HG02571 (cell line): ENCODE measurements around the gene NUDT3.
"Not testable (repeated sequence)": the region's sequence is repeated elsewhere in the genome, so short reads cannot be mapped to it uniquely, and the experiment has no call there.

Source experiments
- ATAC-seq: cut with Tn5 transposase; IDR thresholded peaks from one replicate; pipeline ENCODE4 v1.9.1; 2021; ENCODE audit warnings: mild to moderate bottlenecking, moderate library complexity; ENCODE audit not compliant: unreplicated experiment

The NUDT3 gene

DNA sequence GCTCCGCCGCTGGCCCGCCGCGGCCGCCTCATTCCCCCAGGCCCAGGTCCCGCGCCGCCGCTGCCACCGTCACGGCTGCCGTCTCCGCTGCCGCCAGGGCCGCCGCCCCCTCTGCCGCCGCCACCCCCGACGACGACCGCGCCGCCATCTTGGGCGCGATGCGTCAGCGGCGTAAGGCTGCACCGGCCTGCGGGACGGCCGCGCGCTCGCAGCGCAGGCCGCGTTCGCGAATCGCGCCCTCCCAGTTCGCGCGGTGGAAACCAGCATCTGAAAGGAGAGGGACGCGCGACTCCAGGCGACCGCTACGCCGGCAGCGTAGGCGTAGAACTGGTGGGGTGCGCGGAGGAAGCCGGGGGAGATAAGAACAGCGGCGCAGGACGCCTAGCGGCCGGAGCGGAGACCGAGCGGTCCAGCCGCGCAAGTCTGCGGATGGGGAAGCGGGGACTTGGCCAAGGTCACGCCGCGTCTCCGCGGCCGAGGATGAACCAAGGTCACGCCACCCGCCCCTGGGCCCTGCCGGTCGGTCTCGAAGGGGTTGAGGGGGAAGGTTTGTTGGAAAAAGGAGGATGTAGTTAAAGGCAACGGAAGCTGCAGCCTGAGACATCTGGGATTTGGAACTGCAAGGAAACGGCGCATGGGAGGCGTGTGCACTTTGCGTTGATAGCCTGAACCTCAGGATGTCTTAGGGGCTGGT is at the start of gene NUDT3:
TSS of gene NUDT3 (minus strand) at position 173 of the 694 bp plus-strand sequence. CDS start 307 bp downstream, outside the sequence.
- peak; percentile 78 for ATAC-seq

DNA sequence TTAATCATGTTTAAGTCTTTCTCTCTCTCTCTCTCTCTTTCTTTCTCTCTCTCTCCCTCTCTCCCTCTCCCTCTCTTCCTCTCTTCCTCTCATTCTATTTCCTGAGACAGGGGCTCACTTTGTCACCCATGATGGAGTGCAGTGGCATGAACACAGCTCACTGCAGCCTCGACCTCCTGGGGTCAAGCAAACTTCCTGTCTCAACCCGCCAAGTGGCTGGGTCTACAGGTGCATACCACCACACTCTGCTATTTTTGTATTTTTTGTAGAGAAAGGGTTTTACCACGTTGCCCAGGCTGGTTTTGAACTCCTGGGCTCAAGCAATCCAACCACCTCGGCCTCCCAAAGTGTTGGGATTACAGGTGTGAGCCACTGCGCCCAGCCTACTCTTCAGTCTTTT is 49.1 kb upstream of the NUDT3 start:
- no peak for ATAC-seq

- ATAC-seq = no peak
These were observed 47.0 kb upstream of the NUDT3 start for GRCh38 chr6:34439442-34439841.

DNA sequence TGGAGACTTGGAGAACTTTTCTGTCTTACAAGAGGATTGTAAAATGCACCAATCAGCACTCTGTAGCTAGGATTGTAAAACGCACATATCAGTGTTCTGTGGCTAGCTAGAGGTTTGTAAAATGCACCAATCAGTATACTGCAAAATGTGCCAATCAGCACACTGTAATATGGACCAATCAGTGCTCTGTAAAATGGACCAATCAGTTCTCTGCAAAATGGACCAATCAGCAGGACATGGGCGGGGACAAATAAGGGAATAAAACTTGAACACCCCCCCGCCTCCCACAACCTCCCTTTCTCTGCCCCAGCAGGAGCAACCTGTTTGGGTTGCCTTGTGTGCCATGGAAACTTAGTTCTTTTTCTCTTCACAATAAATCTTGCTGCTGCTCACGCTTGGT is 46.2 kb upstream of the NUDT3 start:
- no peak for ATAC-seq

- no peak for ATAC-seq
These were observed 45.1 kb upstream of the NUDT3 start for GRCh38 chr6:34437644-34437970.

DNA sequence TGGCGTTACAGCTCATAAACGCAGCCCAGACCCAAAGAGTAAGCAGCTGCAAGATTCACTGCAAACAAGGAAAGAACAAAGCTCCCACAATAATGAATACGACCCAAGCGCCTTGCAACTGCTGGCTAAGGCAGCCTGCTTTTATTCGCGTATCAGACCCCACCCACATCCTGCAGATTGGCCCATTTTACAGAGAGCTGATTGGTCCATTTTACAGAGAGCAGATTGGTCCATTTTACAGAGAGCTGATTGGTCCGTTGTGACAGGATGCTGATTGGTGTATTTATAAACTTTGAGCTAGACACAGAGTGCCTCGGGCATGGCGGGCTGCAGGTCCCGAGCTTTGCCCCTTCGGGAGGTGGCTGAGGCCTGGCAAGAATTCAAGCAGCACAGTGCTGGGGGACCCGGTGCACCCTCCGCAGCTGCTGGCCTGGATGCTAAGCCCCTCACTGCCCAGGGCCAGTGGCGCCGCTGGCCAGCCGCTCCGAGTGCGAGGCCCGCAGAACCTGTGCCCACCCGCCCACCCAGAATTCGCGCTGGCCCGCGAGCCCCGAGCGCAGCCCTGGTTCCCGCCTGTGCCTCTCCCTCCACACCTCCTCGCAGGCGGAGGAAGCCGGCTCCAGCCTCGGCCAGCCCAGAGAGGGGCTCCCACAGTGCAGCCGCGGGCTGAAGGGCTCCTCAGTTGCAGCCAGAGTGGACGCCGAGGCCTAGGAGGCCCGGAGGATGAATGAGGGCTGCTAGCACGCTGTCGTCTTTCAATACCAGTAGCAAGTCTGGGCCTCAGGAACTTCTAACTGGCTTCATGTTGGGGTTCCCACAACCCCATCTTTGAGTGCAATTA is 44.6 kb upstream of the NUDT3 start:
- ATAC-seq = no peak

DNA sequence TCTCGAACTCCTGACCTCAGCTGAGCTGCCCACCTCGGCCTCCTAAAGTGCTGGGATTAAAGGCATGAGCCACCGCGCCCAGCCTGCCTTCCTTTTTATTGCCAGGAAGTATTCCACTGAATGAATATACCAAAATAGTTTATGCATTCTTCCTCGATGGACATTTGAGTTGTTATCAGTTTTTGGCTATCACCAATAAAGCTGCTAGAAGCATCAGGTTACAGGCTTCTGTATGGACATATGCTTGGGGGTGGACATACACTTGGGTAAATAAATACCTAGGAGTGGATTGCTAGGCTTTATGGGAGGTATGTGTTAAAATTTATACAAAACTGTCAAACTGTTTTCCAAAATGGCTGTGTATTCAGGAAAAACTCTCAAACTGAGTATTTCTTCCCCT is 43.4 kb upstream of the NUDT3 start:
- no peak for ATAC-seq

- peak; percentile 84 for ATAC-seq
These were observed 33.3 kb upstream of the NUDT3 start, which contains the start of gene RPS10 for GRCh38 chr6:34425498-34426410. RPS10 (minus strand) TSS chr6:34426069; CDS start chr6:34425221, 848 bp downstream.

DNA sequence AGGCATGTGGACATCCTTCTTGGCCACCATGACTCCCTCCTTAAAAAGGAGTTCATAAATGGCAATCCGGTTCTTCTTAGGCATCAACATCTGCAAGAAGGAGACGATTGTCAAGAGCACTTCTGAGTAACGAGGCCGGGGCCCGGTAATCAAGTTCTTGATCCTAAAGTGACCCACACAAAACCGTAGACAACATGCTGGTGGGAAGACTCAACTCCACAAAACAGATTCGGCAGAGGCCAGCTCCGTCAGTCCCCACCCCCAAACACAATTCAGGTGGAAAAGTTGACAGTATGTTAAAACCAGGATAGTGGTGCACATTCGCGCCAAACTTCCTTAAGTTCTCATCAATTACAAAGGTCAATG is 32.6 kb upstream of the NUDT3 start:
- ATAC-seq = no peak

DNA sequence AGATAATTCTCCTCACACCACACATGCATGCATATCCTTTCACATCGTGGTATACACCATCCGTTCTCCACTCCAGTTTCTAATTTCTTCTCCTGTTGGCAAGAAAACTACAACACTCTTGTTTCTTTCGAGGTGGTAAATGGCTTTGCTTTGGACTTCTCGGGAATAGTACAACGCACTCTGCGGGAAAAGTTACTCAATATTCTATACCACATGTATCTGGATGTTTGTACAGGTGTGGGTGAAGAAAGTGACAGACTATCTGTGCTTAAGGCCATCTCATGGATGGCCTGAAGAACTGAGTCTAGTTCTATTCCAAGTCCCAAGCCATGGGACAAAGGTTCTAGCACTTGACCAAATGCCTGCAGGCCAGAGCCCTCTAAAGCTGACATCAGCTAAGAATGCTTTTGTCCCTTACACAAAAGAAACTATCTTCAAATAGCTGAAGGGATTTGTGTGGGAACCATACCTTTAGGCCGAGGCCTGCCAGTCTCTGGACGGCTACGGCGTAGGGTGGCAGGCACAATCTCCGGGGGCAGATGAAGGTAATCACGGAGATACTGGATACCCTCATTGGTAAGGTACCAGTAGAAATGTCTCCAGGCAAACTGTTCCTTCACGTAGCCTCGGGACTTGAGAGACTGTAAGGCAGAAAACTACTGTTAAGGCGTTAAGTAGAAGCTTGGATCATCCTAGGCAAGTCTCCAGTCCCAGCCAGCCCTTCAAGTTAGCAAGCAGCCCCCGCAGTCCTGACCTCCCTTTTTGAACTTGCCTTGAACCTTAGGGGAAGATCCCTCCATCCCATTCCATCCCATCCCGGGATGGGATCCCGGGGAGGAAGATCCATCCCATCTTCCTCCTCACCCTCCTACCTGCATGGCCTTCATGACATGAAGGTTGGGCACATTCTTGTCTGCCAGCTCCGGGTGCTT is 32.0 kb upstream of the NUDT3 start:
- ATAC-seq = no peak

- ATAC-seq = no peak
These were observed 30.8 kb upstream of the NUDT3 start for GRCh38 chr6:34423254-34423653.

- ATAC-seq = no peak
These were observed 25.9 kb upstream of the NUDT3 start for GRCh38 chr6:34418367-34418766.

DNA sequence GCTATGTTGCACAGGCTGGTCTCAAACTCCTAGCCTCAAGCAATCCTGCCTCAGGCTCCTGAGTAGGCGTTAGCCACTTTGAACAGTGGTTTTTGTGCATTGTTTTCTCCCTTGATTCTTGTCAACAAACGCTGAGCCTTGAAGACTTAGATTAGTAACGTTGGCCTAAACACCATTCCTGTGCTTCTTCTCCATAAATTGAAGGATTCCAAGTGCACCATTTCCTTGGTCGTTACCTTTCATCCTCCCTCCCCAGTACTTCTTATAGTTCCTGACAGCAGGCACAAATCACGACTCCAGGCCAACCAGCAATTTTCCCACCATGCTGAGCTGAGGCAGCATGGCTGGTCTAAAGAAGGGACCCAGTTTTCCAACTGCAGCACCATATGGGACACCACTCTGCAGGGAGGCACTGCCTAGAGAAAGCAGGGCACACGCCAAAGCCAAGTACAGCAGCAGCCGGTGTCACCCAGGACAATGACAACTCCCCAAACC is 24.5 kb upstream of the NUDT3 start:
- ATAC-seq = no peak

GRCh38 chr6:34414999-34415858 is 22.8 kb upstream of the NUDT3 start:
- no peak for ATAC-seq

DNA sequence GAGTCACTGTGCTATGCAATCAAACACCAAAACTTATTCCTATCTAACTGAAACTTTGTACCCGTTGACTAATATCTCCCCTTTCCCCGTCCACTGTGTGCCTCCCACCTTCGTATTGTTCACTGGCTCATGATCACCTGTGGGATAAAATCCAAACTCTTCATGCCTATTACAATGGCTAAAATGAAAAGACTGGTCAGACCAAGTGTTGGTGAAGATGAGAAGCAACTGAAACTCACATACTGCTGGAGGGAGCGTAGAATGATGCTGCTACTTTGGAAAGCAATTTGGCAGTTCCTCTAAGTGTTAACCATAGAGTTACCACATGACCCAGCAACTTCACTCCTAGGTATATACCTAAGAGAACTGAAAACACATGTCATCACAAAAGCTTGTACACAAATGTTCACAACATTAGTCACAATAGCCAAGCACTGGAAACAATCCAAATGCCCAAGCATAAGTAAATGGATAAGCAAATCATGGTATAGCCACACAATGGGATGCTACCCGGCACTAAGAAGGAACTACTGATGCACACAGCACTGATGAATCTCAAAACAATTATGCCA is 20.3 kb upstream of the NUDT3 start:
- ATAC-seq = no peak

DNA sequence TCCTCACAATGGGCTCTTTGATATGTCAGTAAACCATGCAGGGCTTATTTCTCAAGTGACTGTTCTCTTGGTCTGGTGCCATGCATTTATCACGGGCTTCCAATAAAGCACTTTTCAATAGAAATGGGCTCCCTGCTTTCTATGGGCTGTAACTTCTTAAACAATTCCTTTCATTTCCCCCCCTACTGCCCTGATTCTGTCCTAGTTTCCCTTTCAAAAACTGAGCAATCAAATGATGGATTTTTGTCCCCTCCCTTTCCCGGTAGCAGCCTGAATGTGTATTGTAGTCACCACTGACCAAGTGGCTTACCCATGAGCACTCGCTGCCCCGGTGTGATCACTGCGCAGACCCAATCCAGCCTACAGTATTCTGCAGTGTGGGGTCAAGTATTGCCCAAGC is 19.5 kb upstream of the NUDT3 start:
- ATAC-seq = no peak

GRCh38 chr6:34407915-34408314 is 15.4 kb upstream of the NUDT3 start:
- not testable (repeated sequence) for ATAC-seq

GRCh38 chr6:34396518-34396917 is 4.0 kb upstream of the NUDT3 start:
- ATAC-seq = no peak

- ATAC-seq = no peak
These were observed 1.5 kb upstream of the NUDT3 start for GRCh38 chr6:34393966-34394305.
